OCI-LY3 (cell line): ENCODE measurements around the gene KLHL41.

Experiments
- H2AFZ ChIP-seq: fragments of 200-600, 300-600 bp; shearing (Covaris generic); 2 replicates; pipeline ENCODE4 v1.6.0; 2014; ENCODE audit warnings: antibody characterized with exemption, low read depth, low read length
- H3K27ac ChIP-seq: fragments of 200-600, 300-600 bp; sonication (generic); 2 replicates; pipeline ENCODE4 v1.5.1; 2014; ENCODE audit warnings: mild to moderate bottlenecking, low read length, moderate library complexity, mixed read lengths
- H3K27me3 ChIP-seq: fragments of 200-600, 300-600 bp; sonication (generic); 2 replicates; pipeline ENCODE4 v1.6.1; 2014; ENCODE audit warnings: low read depth, low read length, mixed read lengths
- H3K36me3 ChIP-seq: fragments of 200-600, 300-600 bp; sonication (generic); replicated peaks from 2 replicates; pipeline ENCODE3; 2014; ENCODE audit warnings: low read depth, low read length, mixed read lengths
- H3K4me1 ChIP-seq: fragments of 300-600, 200-600 bp; sonication (generic); 2 replicates; pipeline ENCODE4 v1.6.1; 2014; ENCODE audit warnings: low read length, mixed read lengths
- H3K4me2 ChIP-seq: fragments of 200-600, 300-600 bp; sonication (generic); 2 replicates; pipeline ENCODE4 v1.6.1; 2014; ENCODE audit warnings: low read length, mixed read lengths
- H3K4me3 ChIP-seq: fragments of 300-600, 200-600 bp; sonication (generic); 2 replicates; pipeline ENCODE4 v1.5.1; 2014; ENCODE audit warnings: antibody characterized with exemption, mild to moderate bottlenecking, low read length, moderate library complexity
- H3K79me2 ChIP-seq: fragments of 300-600, 200-600 bp; shearing (Covaris generic); 2 replicates; pipeline ENCODE4 v1.6.1; 2014; ENCODE audit warnings: mild to moderate bottlenecking, low read length, mixed read lengths
- H3K9ac ChIP-seq: fragments of 300-600, 200-600 bp; shearing (Covaris generic); 2 replicates; pipeline ENCODE4 v1.6.0; 2014; ENCODE audit warnings: mild to moderate bottlenecking, low read length, moderate library complexity
- H3K9me3 ChIP-seq: fragments of 200-600, 300-600 bp; shearing (Covaris generic); 2 replicates; pipeline ENCODE4 v1.6.1; 2014; ENCODE audit warnings: low read length, mixed read lengths; ENCODE audit not compliant: insufficient read depth
- H4K20me1 ChIP-seq: fragments of 200-600, 300-600 bp; sonication (generic); 2 replicates; pipeline ENCODE4 v1.6.1; 2016; ENCODE audit warnings: low read length, mixed read lengths; ENCODE audit not compliant: insufficient read depth
- CTCF ChIP-seq: fragments of 200-600, 300-600 bp; sonication (generic); IDR thresholded peaks from 2 replicates; pipeline ENCODE4 v1.5.1; 2014; ENCODE audit warnings: antibody characterized with exemption, low read length, low read depth
- EZH2phosphoT487 ChIP-seq: fragments of 200-600 bp; shearing (Covaris generic); IDR thresholded peaks from 2 replicates; pipeline ENCODE4 v1.6.1; 2018; ENCODE audit warnings: antibody characterized with exemption, mixed run types, low read depth

KLHL41 gene

GRCh38 chr2:169572189-169572588 is 62.7 kb downstream of the KLHL41 start:
- peak overlapping the region; percentile 71 for H3K4me2 ChIP-seq

GRCh38 chr2:169572821-169573159 is 63.3 kb downstream of the KLHL41 start:
- Histone ChIP-seq H3K4me2 (peak overlapping the region; percentile 71), H3K79me2 (peaks cover 49% of the 10 kb centered on the region), H3K9ac (peak overlapping the region; percentile 83), H4K20me1 (no peaks in the 10 kb centered on the region), H2AFZ (peak overlapping the region; percentile 70; the same call in 1 of the 2 replicates), H3K36me3 (peaks cover 6% of the 10 kb centered on the region), H3K27ac (peak overlapping the region; percentile 60), H3K4me1 (peaks cover 7% of the 10 kb centered on the region; the same call in 1 of the 2 replicates), H3K27me3 (no peaks in the 10 kb centered on the region), H3K4me3 (peak overlapping the region; percentile 85), H3K9me3 (no peaks in the 10 kb centered on the region)
- TF ChIP-seq CTCF (no peak), EZH2phosphoT487 (no peak)

More at GRCh38 chr2:169572189-169572588, 62.7 kb downstream of the KLHL41 start:
- Histone ChIP-seq H3K9ac (peak overlapping the region; percentile 83), H4K20me1 (no peaks in the 10 kb centered on the region), H3K36me3 (peaks cover 6% of the 10 kb centered on the region), H3K27me3 (no peaks in the 10 kb centered on the region), H3K27ac (no peak overlapping the region), H3K4me3 (peak overlapping the region; percentile 85), H3K4me1 (peaks cover 7% of the 10 kb centered on the region; the same call in 1 of the 2 replicates), H2AFZ (no peak overlapping the region), H3K79me2 (peaks cover 50% of the 10 kb centered on the region), H3K9me3 (no peaks in the 10 kb centered on the region)
- TF ChIP-seq EZH2phosphoT487 (no peak), CTCF (no peak)

GRCh38 chr2:169573160-169573973 is 63.9 kb downstream of the KLHL41 start, which contains the start of gene FASTKD1:
Gene FASTKD1, minus strand, starts transcription at chr2:169573865. Its CDS starts 1,836 bp downstream, at chr2:169572029.
- peak within 1 kb of the TSS; percentile 70 for H2AFZ ChIP-seq

More at GRCh38 chr2:169573160-169573973, 63.9 kb downstream of the KLHL41 start, which contains the start of gene FASTKD1:
- no peak for TF ChIP-seq EZH2phosphoT487
- no peak for TF ChIP-seq CTCF
- Histone ChIP-seq H3K36me3 (peaks cover 6% of the 10 kb centered on the region), H3K4me1 (peaks cover 7% of the 10 kb centered on the region; the same call in 1 of the 2 replicates), H3K4me3 (peak within 1 kb of the TSS; percentile 85), H3K9me3 (no peaks in the 10 kb centered on the region), H3K27ac (peak within 1 kb of the TSS; percentile 60), H3K9ac (peak within 1 kb of the TSS; percentile 83), H3K27me3 (no peaks in the 10 kb centered on the region), H4K20me1 (no peaks in the 10 kb centered on the region), H3K79me2 (peaks cover 44% of the 10 kb centered on the region), H3K4me2 (peak within 1 kb of the TSS; percentile 71)
